Astrocyte (in vitro differentiated cells and primary cell): ENCODE data around the gene TEX48. TPM values are rescaled to one million over a fixed set of nuclear protein-coding genes. Genes with fewer than 3 reads are reported as not detected.

Source experiments
- DNase-seq: peaks from one replicate; pipeline ENCODE4 v3.0.0-alpha.2; 2010; ENCODE audit warnings: low read depth
- FAIRE-seq: peaks from 2 replicates; lab custom pipeline; 2011; peaks lifted over from hg19 to GRCh38; lab: Jason Lieb, UNC
- H2AFZ ChIP-seq: 2 replicates; pipeline ENCODE4 v1.6.0; 2012; ENCODE audit warnings: low read depth, low read length, inconsistent platforms
- H3K27ac ChIP-seq: 2 replicates; pipeline ENCODE4 v1.5.1; 2011; ENCODE audit warnings: low read depth, low read length, inconsistent platforms
- H3K27me3 ChIP-seq: 2 replicates; pipeline ENCODE4 v1.6.0; 2011; ENCODE audit warnings: low read length, inconsistent platforms; ENCODE audit not compliant: insufficient read depth
- H3K36me3 ChIP-seq: 2 replicates; pipeline ENCODE4 v1.5.1; 2011; ENCODE audit warnings: low read length, inconsistent platforms; ENCODE audit not compliant: insufficient read depth
- H3K4me1 ChIP-seq: 2 replicates; pipeline ENCODE4 v1.5.1; 2011; ENCODE audit warnings: low read length, inconsistent platforms; ENCODE audit not compliant: insufficient read depth
- H3K4me2 ChIP-seq: 2 replicates; pipeline ENCODE4 v1.6.0; 2012; ENCODE audit warnings: low read length, inconsistent platforms
- H3K4me3 ChIP-seq: 2 replicates; pipeline ENCODE4 v1.5.1; 2011; ENCODE audit warnings: low read depth, mild to moderate bottlenecking, low read length, inconsistent platforms; ENCODE audit not compliant: insufficient read depth
- H3K79me2 ChIP-seq: 2 replicates; pipeline ENCODE4 v1.6.0; 2012; ENCODE audit warnings: mild to moderate bottlenecking, low read length, inconsistent platforms; ENCODE audit not compliant: insufficient read depth
- H3K9ac ChIP-seq: 2 replicates; pipeline ENCODE4 v1.6.0; 2012; ENCODE audit warnings: mild to moderate bottlenecking, low read length, inconsistent platforms
- H3K9me3 ChIP-seq: 2 replicates; pipeline ENCODE4 v1.5.1; 2012; ENCODE audit warnings: low read depth, mild to moderate bottlenecking, low read length, inconsistent platforms; ENCODE audit not compliant: insufficient read depth
- H4K20me1 ChIP-seq: 2 replicates; pipeline ENCODE4 v1.6.0; 2012; ENCODE audit warnings: low read length, inconsistent platforms; ENCODE audit not compliant: insufficient read depth
- H3K27ac Mint-ChIP-seq: one replicate; pipeline ENCODE4 v1.8.0; 2021; ENCODE audit warnings: mild to moderate bottlenecking, mixed read lengths; ENCODE audit not compliant: unreplicated experiment
- H3K27me3 Mint-ChIP-seq: one replicate; pipeline ENCODE4 v1.8.0; 2021; ENCODE audit warnings: low read depth, mixed read lengths; ENCODE audit not compliant: unreplicated experiment
- H3K36me3 Mint-ChIP-seq: one replicate; pipeline ENCODE4 v1.8.0; 2021; ENCODE audit warnings: low read depth, mixed read lengths; ENCODE audit not compliant: unreplicated experiment
- H3K4me1 Mint-ChIP-seq: one replicate; pipeline ENCODE4 v1.8.0; 2021; ENCODE audit warnings: low read depth, mixed read lengths; ENCODE audit not compliant: unreplicated experiment
- H3K4me3 Mint-ChIP-seq: one replicate; pipeline ENCODE4 v1.8.0; 2021; ENCODE audit warnings: mild to moderate bottlenecking, moderate library complexity, mixed read lengths; ENCODE audit not compliant: unreplicated experiment
- H3K9me3 Mint-ChIP-seq: one replicate; pipeline ENCODE4 v1.8.0; 2021; ENCODE audit warnings: mild to moderate bottlenecking, mixed read lengths; ENCODE audit not compliant: unreplicated experiment
- CTCF ChIP-seq: IDR thresholded peaks from 2 replicates; pipeline ENCODE4 v1.5.1; 2011; ENCODE audit warnings: low read depth, mild to moderate bottlenecking, inconsistent platforms, low read length, moderate library complexity; ENCODE audit not compliant: insufficient read depth
- EZH2 ChIP-seq: IDR thresholded peaks from 2 replicates; pipeline ENCODE4 v1.6.1; 2012; ENCODE audit warnings: mild to moderate bottlenecking, low read length, inconsistent platforms; ENCODE audit not compliant: insufficient read depth
- total RNA-seq: library from RNA; stranded (reverse); gene quantifications from 2 replicates; pipeline ENCODE4 v1.2.1, GENCODE V29; 2021

The TEX48 gene
- total RNA-seq, 1 donor from 2014 or later: not detected

- peaks cover 2% of the 10 kb centered on the region for H3K36me3 Mint-ChIP-seq
- no peak overlapping the region for H3K4me2 ChIP-seq
- no peak overlapping the region for H3K27ac ChIP-seq
- no peak overlapping the region for H2AFZ ChIP-seq
- no peaks in the 10 kb centered on the region for H4K20me1 ChIP-seq
- TF ChIP-seq CTCF (no peak), EZH2 (no peak)
- no peaks in the 10 kb centered on the region for H3K36me3 ChIP-seq
- peaks cover 11% of the 10 kb centered on the region for H3K9me3 Mint-ChIP-seq
- no peaks in the 10 kb centered on the region for H3K9me3 ChIP-seq
- FAIRE-seq (no peak), DNase-seq (no peak)
- no peak overlapping the region for H3K4me3 ChIP-seq
- peaks cover under 1% of the 10 kb centered on the region for H3K27me3 ChIP-seq
- no peaks in the 10 kb centered on the region for H3K79me2 ChIP-seq
- H3K27ac Mint-ChIP-seq: no peak overlapping the region
- no peak overlapping the region for H3K9ac ChIP-seq
- H3K27me3 Mint-ChIP-seq: peaks cover 36% of the 10 kb centered on the region
- peaks cover 16% of the 10 kb centered on the region for H3K4me1 ChIP-seq
- H3K4me3 Mint-ChIP-seq: no peak overlapping the region
- no peaks in the 10 kb centered on the region for H3K4me1 Mint-ChIP-seq
Observed at GRCh38 chr9:114721491-114722079, 39.6 kb upstream of the TEX48 start.

GRCh38 chr9:114720086-114720676 is 38.2 kb upstream of the TEX48 start:
- no peak overlapping the region for H3K4me3 Mint-ChIP-seq
- Histone ChIP-seq H3K79me2 (no peaks in the 10 kb centered on the region), H4K20me1 (no peaks in the 10 kb centered on the region), H3K9ac (no peak overlapping the region), H3K9me3 (no peaks in the 10 kb centered on the region), H3K4me3 (no peak overlapping the region), H3K4me1 (peaks cover 16% of the 10 kb centered on the region), H3K36me3 (no peaks in the 10 kb centered on the region), H3K27me3 (peaks cover 7% of the 10 kb centered on the region), H3K4me2 (no peak overlapping the region), H2AFZ (no peak overlapping the region), H3K27ac (no peak overlapping the region)
- peaks cover 2% of the 10 kb centered on the region for H3K36me3 Mint-ChIP-seq
- FAIRE-seq: peak; percentile 39
- H3K27ac Mint-ChIP-seq: no peak overlapping the region
- peaks cover 11% of the 10 kb centered on the region for H3K9me3 Mint-ChIP-seq
- H3K4me1 Mint-ChIP-seq: no peaks in the 10 kb centered on the region
- peaks cover 36% of the 10 kb centered on the region for H3K27me3 Mint-ChIP-seq
- no peak for DNase-seq
- TF ChIP-seq EZH2 (no peak), CTCF (no peak)

GRCh38 chr9:114719290-114719689 is 37.3 kb upstream of the TEX48 start:
- H3K27me3 Mint-ChIP-seq: peaks cover 36% of the 10 kb centered on the region
- FAIRE-seq: no peak
- TF ChIP-seq CTCF (no peak), EZH2 (no peak)

More at GRCh38 chr9:114719290-114719689, 37.3 kb upstream of the TEX48 start:
- peaks cover 16% of the 10 kb centered on the region for H3K4me1 ChIP-seq
- no peak overlapping the region for H3K4me3 ChIP-seq
- Mint-ChIP-seq H3K36me3 (peaks cover 2% of the 10 kb centered on the region), H3K4me3 (no peak overlapping the region), H3K27ac (no peak overlapping the region), H3K9me3 (peaks cover 11% of the 10 kb centered on the region), H3K4me1 (no peaks in the 10 kb centered on the region)
- no peak overlapping the region for H3K4me2 ChIP-seq
- H4K20me1 ChIP-seq: no peaks in the 10 kb centered on the region
- no peak overlapping the region for H2AFZ ChIP-seq
- H3K9ac ChIP-seq: no peak overlapping the region
- DNase-seq: no peak
- H3K27me3 ChIP-seq: peaks cover 7% of the 10 kb centered on the region
- H3K79me2 ChIP-seq: no peaks in the 10 kb centered on the region
- H3K27ac ChIP-seq: no peak overlapping the region
- no peaks in the 10 kb centered on the region for H3K9me3 ChIP-seq
- no peaks in the 10 kb centered on the region for H3K36me3 ChIP-seq
